ENCODE measurements around the gene ITGA6. TPM values are rescaled to one million over a fixed set of nuclear protein-coding genes. Genes with fewer than 3 reads are reported as not detected.

Gene ITGA6
- total RNA-seq, 4 donors from 2014 or later: 29.9 to 46.5 (median 36.6) TPM

DNA sequence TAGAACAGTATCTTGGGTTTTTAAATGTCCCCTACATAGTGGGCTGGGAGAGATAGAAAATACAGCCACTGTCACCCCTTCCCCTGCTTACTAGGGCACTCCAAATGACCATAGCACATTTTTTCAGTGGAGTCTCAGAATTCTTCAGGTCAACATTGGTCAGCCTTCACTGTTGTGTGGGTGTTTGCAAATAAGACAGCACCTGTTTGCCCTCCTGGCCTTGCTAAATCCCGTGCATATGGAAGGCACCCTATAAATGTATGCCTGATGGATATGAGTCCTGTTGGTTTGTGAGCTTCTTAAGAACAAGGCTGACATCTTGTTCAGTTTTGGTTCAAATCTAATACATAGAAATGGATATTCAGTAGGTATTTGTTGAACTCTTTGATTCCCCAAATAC, 12.5 kb downstream of the ITGA6 start:
- no peak for TF ChIP-seq EP300 (IDR thresholded peaks at IDR 0.05)
- TF ChIP-seq, protein P1, sequence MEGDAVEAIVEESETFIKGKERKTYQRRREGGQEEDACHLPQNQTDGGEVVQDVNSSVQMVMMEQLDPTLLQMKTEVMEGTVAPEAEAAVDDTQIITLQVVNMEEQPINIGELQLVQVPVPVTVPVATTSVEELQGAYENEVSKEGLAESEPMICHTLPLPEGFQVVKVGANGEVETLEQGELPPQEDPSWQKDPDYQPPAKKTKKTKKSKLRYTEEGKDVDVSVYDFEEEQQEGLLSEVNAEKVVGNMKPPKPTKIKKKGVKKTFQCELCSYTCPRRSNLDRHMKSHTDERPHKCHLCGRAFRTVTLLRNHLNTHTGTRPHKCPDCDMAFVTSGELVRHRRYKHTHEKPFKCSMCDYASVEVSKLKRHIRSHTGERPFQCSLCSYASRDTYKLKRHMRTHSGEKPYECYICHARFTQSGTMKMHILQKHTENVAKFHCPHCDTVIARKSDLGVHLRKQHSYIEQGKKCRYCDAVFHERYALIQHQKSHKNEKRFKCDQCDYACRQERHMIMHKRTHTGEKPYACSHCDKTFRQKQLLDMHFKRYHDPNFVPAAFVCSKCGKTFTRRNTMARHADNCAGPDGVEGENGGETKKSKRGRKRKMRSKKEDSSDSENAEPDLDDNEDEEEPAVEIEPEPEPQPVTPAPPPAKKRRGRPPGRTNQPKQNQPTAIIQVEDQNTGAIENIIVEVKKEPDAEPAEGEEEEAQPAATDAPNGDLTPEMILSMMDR (IDR thresholded peaks at IDR 0.05): no peak
- no peak for TF ChIP-seq POLR2AphosphoS5 (IDR thresholded peaks at IDR 0.05)
- TF ChIP-seq POLR2A (IDR thresholded peaks at IDR 0.05; ENCODE audit: low read depth): no peak
- intact Hi-C loops (cut with DNase I): no loop called here
- peaks cover 8 to 35% (median 16%) of the 10 kb centered on the region in 4 donors for H3K4me1 ChIP-seq
- H3K27ac ChIP-seq (replicated peaks in 1 of 4): no peak overlapping the region
- DNase-seq (ENCODE audit: extremely low spot score): no peak
- H3K36me3 ChIP-seq: no peaks in the 10 kb centered on the region
- WGBS: 88% methylated on average over 1 of the region's 1 CpG
- H3K4me3 ChIP-seq: no peak overlapping the region
- H3K27me3 ChIP-seq: no peaks in the 10 kb centered on the region
- H3K9me3 ChIP-seq: no peaks in the 10 kb centered on the region

DNA sequence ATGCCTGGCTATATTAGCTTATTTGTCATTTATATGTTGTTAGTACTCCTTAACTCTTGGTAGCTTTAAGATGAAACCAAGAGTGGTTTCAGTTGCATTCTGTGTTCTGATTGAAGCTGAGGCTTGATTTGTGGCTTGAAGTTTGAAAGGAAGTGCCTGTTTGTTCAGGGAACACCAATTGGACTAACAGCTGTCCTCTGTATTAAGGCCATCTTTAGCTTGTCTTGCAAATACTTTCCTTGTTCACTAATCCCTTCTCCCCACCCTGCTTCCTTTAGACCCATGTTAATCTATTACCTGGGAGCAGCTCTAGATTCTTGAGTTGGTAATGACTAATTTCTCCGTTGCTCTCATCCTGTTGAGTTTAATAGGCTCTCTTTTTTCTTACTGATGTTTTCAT, 13.4 kb downstream of the ITGA6 start:
- Histone ChIP-seq H3K4me3 (no peak overlapping the region), H3K27me3 (no peaks in the 10 kb centered on the region), H3K27ac (replicated peaks in 1 of 4) (no peak overlapping the region), H3K9me3 (no peaks in the 10 kb centered on the region), H3K4me1 (peaks cover 8 to 38% (median 17%) of the 10 kb centered on the region in 4 donors), H3K36me3 (no peaks in the 10 kb centered on the region)
- WGBS: 69% methylated on average over 1 of the region's 1 CpG
- intact Hi-C loops (cut with DNase I): no loop called here
- DNase-seq (ENCODE audit: extremely low spot score): no peak
- no peak for TF ChIP-seq EP300 (IDR thresholded peaks at IDR 0.05)
- TF ChIP-seq, protein P1 (IDR thresholded peaks at IDR 0.05): no peak
- no peak for TF ChIP-seq POLR2A (IDR thresholded peaks at IDR 0.05; ENCODE audit: low read depth)
- no peak for TF ChIP-seq POLR2AphosphoS5 (IDR thresholded peaks at IDR 0.05)

DNA sequence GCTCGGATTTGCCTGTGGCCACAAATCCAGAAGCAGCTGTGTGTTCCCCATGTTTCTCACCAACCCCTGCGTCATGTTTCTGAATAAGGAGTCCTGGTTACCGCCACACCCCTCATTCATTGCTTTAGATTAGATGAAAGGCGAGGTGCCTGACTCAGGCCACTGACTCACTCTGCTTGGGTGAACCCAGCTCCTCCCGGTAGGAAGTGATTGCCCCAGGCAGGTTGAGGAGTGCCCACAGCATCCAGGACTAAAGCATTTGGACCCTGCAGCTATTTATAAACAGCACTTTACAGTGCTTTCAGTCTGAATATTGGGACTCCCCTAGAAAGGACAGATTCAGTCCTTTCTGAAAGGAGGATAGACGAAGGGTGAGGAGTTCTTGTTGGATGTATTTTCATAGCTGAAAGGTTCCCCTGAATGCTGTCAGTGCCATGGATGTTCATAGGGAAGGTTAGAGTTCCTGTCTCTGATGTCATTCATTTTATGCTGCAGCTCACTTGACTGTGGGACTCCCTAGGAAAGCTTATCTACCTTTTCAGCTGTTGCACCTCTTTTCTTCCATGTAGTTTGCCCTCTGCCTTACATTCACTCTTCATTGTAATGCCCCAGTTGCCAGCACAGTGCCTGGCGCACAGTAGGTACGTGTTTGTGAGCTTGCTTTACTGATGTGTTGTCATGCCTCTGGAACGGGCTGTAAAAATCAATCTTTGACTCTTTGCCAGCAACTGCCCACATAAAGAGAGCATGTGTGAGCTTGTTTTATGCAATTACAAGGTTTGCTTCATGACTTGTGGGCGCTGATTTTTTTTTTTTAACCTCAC, 14.9 kb downstream of the ITGA6 start:
- H3K36me3 ChIP-seq: no peaks in the 10 kb centered on the region
- TF ChIP-seq, protein P1 (IDR thresholded peaks at IDR 0.05): no peak
- no peak for TF ChIP-seq POLR2A (IDR thresholded peaks at IDR 0.05; ENCODE audit: low read depth)
- TF ChIP-seq POLR2AphosphoS5 (IDR thresholded peaks at IDR 0.05): peak in 1 of 2 donors; percentile 16
- no peak for DNase-seq (ENCODE audit: extremely low spot score)
- intact Hi-C loops (cut with DNase I): no loop called here
- no peaks in the 10 kb centered on the region for H3K9me3 ChIP-seq
- H3K4me3 ChIP-seq: no peak overlapping the region
- no peaks in the 10 kb centered on the region for H3K27me3 ChIP-seq
- 68% methylated on average over 9 of the region's 10 CpGs for WGBS
- H3K27ac ChIP-seq (replicated peaks in 1 of 4): no peak overlapping the region
- H3K4me1 ChIP-seq: peaks cover 8 to 37% (median 14%) of the 10 kb centered on the region in 4 donors

DNA sequence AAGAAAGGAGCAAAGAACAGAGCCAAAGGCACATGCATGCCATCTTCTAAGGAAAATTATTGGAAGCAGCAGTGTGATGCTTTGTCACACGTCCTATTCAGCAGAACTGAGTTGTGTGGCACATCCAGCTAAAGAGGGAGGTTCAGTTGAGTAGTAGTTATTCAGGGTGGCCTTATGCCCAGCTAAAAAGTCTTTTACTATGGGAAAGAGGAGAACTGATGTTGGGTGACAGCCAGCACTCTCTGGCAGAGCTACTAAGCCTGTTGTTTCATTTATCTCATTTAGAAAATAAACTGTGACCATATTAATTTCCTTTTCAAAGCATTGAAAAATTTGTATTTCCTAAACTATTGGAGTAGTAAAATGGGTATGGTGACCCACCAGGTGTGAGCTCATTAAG, 18.5 kb downstream of the ITGA6 start:
- WGBS: 39% methylated on average over 1 of the region's 1 CpG
- Histone ChIP-seq H3K27me3 (no peaks in the 10 kb centered on the region), H3K9me3 (no peaks in the 10 kb centered on the region), H3K27ac (replicated peaks in 1 of 4) (no peak overlapping the region), H3K4me3 (no peak overlapping the region), H3K36me3 (no peaks in the 10 kb centered on the region), H3K4me1 (peaks cover 6 to 23% (median 9%) of the 10 kb centered on the region in 4 donors)
- TF ChIP-seq EP300 (IDR thresholded peaks at IDR 0.05) (no peak), POLR2A (IDR thresholded peaks at IDR 0.05; ENCODE audit: low read depth) (no peak), POLR2AphosphoS5 (IDR thresholded peaks at IDR 0.05) (no peak)
- TF ChIP-seq, protein P1 (IDR thresholded peaks at IDR 0.05): no peak
- intact Hi-C loops (cut with DNase I): no loop called here
- no peak for DNase-seq (ENCODE audit: extremely low spot score)
